ENCODE measurements around the gene FAM217B. TPM values are rescaled to one million over a fixed set of nuclear protein-coding genes. Genes with fewer than 3 reads are reported as not detected.

FAM217B gene
- total and polyA plus RNA-seq, 7 donors: 1.9 to 29.2 (median 6.5) TPM

DNA sequence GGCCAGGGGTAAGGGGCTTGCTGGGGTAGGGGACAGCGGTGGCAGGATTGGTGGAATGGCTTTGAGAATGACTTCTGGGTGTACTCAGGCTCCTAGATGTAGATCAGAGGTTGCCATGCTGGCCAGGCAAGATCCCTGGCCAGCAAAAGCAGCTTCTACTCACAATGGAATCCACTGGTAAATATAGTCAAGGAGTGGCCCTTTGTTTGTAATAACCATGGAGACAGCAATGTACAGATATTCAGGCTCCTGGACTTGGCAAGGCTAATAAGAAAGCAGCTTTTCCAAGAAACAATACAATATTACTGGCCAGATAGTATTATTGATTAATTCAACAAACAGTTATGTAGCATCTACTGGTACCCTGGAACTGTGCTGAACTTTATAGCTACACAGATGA, 55.9 kb downstream of the FAM217B start:
- H3K27ac ChIP-seq: no peak overlapping the region
- intact Hi-C loops (cut with DNase I): no loop called here
- H3K4me1 ChIP-seq: peaks cover 4% of the 10 kb centered on the region
- TF ChIP-seq, protein P1, sequence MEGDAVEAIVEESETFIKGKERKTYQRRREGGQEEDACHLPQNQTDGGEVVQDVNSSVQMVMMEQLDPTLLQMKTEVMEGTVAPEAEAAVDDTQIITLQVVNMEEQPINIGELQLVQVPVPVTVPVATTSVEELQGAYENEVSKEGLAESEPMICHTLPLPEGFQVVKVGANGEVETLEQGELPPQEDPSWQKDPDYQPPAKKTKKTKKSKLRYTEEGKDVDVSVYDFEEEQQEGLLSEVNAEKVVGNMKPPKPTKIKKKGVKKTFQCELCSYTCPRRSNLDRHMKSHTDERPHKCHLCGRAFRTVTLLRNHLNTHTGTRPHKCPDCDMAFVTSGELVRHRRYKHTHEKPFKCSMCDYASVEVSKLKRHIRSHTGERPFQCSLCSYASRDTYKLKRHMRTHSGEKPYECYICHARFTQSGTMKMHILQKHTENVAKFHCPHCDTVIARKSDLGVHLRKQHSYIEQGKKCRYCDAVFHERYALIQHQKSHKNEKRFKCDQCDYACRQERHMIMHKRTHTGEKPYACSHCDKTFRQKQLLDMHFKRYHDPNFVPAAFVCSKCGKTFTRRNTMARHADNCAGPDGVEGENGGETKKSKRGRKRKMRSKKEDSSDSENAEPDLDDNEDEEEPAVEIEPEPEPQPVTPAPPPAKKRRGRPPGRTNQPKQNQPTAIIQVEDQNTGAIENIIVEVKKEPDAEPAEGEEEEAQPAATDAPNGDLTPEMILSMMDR (IDR thresholded peaks at IDR 0.05): no peak
- ATAC-seq (no peak), DNase-seq (no peak)
- H3K36me3 ChIP-seq (ENCODE audit: insufficient read depth in 1 of 2, low read depth in 1 of 2): no peaks in the 10 kb centered on the region
- no peaks in the 10 kb centered on the region for H3K27me3 ChIP-seq (ENCODE audit: insufficient read depth in 3 of 3, low read length in 2 of 3)
- no peaks in the 10 kb centered on the region for H3K9me3 ChIP-seq
- 93 to 100% (median 100%) methylated on average over 1 of the region's 1 CpG for WGBS, 3 donors
- H3K4me3 ChIP-seq: no peak overlapping the region

DNA sequence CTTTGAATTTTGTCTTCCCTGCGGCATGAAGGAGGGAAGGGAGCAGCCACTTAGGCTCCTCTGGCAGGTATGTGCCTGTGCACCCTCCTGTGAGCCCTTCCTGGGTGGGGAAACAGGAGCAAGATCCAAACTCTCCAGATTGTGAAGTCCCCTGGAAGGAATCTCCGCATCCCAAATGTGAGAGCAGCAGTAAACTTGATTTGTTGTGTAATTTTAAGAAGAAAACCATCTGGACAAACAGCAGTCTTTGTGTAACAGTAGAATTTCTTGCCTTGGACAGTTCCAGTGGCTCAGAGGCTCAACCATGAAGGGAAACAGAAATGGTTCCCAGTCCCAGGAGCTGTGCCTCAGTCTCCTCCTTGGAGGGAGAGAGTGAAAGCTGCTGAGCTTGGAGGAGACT, 57.7 kb downstream of the FAM217B start:
- ATAC-seq: no peak
- intact Hi-C loops (cut with DNase I): no loop called here
- H3K36me3 ChIP-seq (ENCODE audit: insufficient read depth in 1 of 2, low read depth in 1 of 2): no peaks in the 10 kb centered on the region
- H3K9me3 ChIP-seq: no peaks in the 10 kb centered on the region
- no peaks in the 10 kb centered on the region for H3K27me3 ChIP-seq (ENCODE audit: insufficient read depth in 3 of 3, low read length in 2 of 3)
- no peak overlapping the region for H3K27ac ChIP-seq
- H3K4me3 ChIP-seq: no peak overlapping the region
- peaks cover 4% of the 10 kb centered on the region for H3K4me1 ChIP-seq
- 93 to 100% (median 97%) methylated on average over 2 of the region's 2 CpGs for WGBS, 3 donors
- TF ChIP-seq, protein P1 (IDR thresholded peaks at IDR 0.05): no peak
- DNase-seq: no peak

Other genes starting within 250 kb of the FAM217B start
- 1 to 10 TPM in 1 of 4 donors, under 1 TPM in 3; 0.49 to 1.1 (median 0.79) TPM for gene SYCP2, start 6.8 kb upstream of the FAM217B start, total RNA-seq
- gene SYCP2, start 6.8 kb upstream of the FAM217B start, polyA plus RNA-seq: under 1 TPM; 0.29 to 0.42 (median 0.30) TPM
- 1 to 10 TPM; 4.6 to 8.8 (median 7.0) TPM for gene PPP1R3D, start 84 bp upstream of the FAM217B start, total RNA-seq
- 10 to 100 TPM in 1 of 3 donors, 1 to 10 TPM in 2; 2.0 to 14.7 (median 4.3) TPM for gene PPP1R3D, start 84 bp upstream of the FAM217B start, polyA plus RNA-seq
- gene CDH26, start 18.0 kb downstream of the FAM217B start, total RNA-seq: under 1 TPM; 0.22 to 0.77 (median 0.35) TPM
- under 1 TPM; 0.18 to 0.62 (median 0.32) TPM for gene CDH26, start 18.0 kb downstream of the FAM217B start, polyA plus RNA-seq

Measured in psoas muscle (tissue), 8 donors.